B cell (primary cell): Measurements from ENCODE around the gene ADAMTS8. TPM values are rescaled to one million over a fixed set of nuclear protein-coding genes. Genes with fewer than 3 reads are reported as not detected.

Source experiments
- ATAC-seq: fragments of 200-7000 bp; cut with Tn5 transposase; one replicate; pipeline ENCODE4 v1.10.0; 2021; ENCODE audit warnings: low read depth, mild to moderate bottlenecking, moderate number of reproducible peaks, moderate library complexity
- CTCF ChIA-PET: fragments of 350-600 bp; sonication (Branson Sonifier 250); formaldehyde crosslinking; loops from one replicate; lab custom pipeline; 2021; ENCODE audit warnings: antibody characterized with exemption, inconsistent platforms; lab: Charles Lee
- POLR2A ChIA-PET: fragments of 350-600 bp; sonication (Branson Sonifier 250); formaldehyde crosslinking; loops from one replicate; lab custom pipeline; 2021; ENCODE audit warnings: antibody characterized with exemption; lab: Charles Lee
- DNase-seq: peaks from one replicate; pipeline ENCODE4 v3.0.0; 2013
- H2AFZ ChIP-seq: 2 replicates; pipeline ENCODE4 v1.6.1; 2012; ENCODE audit warnings: mild to moderate bottlenecking, low read depth, low read length; ENCODE audit not compliant: insufficient read depth, poor library complexity, severe bottlenecking
- H3K27ac ChIP-seq, 2 donors: 1 replicate in 1 of 2; 2 replicates in 1 of 2; pipeline ENCODE4 v1.5.1; 2012 to 2013; ENCODE audit warnings: low read length in 2 of 2, mild to moderate bottlenecking in 2 of 2, moderate library complexity in 1 of 2
- H3K27me3 ChIP-seq, 4 experiments: fragments of 200-600 bp in 1 of 4; sonication (generic) in 1 of 4; replicated peaks in 1 of 4; 1 replicate in 2 of 4; 2 replicates in 2 of 4; pipeline versions ENCODE4 v1.6.1 to v1.7.0; 2013 to 2016; ENCODE audit warnings: low read length in 3 of 4, mild to moderate bottlenecking in 2 of 4, mixed read lengths in 1 of 4, moderate library complexity in 1 of 4; ENCODE audit not compliant: insufficient read depth in 4 of 4, control insufficient read depth in 3 of 4; ENCODE audit errors: control extremely low read depth in 1 of 4
- H3K36me3 ChIP-seq, 2 experiments: replicated peaks in 1 of 2; 1 replicate in 1 of 2; 2 replicates in 1 of 2; pipeline versions ENCODE4 v1.6.1 to v1.7.1; 2013; ENCODE audit warnings: low read length in 1 of 2; ENCODE audit not compliant: insufficient read depth in 2 of 2, control insufficient read depth in 1 of 2; ENCODE audit errors: control extremely low read depth in 1 of 2, extremely low read depth in 1 of 2
- H3K4me1 ChIP-seq, 2 donors: fragments of 200-600 bp in 1 of 2; sonication (generic) in 1 of 2; 1 replicate in 1 of 2; 2 replicates in 1 of 2; pipeline versions ENCODE4 v1.5.1 to v1.6.1; 2013 to 2017; ENCODE audit warnings: low read length in 2 of 2; ENCODE audit not compliant: control insufficient read depth in 2 of 2, insufficient read depth in 2 of 2
- H3K4me2 ChIP-seq: replicated peaks from 2 replicates; pipeline ENCODE3; 2012; ENCODE audit warnings: mild to moderate bottlenecking, low read depth, low read length; ENCODE audit not compliant: poor library complexity, severe bottlenecking
- H3K4me3 ChIP-seq, 5 experiments: fragments of 200-600 bp in 1 of 5; sonication (generic) in 1 of 5; 1 replicate in 3 of 5; 2 replicates in 2 of 5; pipeline versions ENCODE4 v1.5.1 to v1.7.0; 2011 to 2016; ENCODE audit warnings: low read length in 4 of 5, mild to moderate bottlenecking in 4 of 5, low read depth in 2 of 5, control low read depth in 1 of 5, moderate library complexity in 1 of 5; ENCODE audit not compliant: insufficient read depth in 1 of 5; ENCODE audit errors: control extremely low read depth in 1 of 5, extremely low read depth in 1 of 5
- H3K79me2 ChIP-seq: fragments of 200-600 bp; sonication (generic); one replicate; pipeline ENCODE4 v1.6.0; 2016; ENCODE audit warnings: low read length; ENCODE audit not compliant: control insufficient read depth, insufficient read depth
- H3K9ac ChIP-seq: fragments of 200-600 bp; sonication (generic); 2 replicates; pipeline ENCODE4 v1.6.1; 2017; ENCODE audit warnings: mild to moderate bottlenecking, low read length, moderate library complexity
- H3K9me3 ChIP-seq, 3 donors: one replicate each; pipeline versions ENCODE4 v1.6.1 to v1.7.1; 2013; ENCODE audit warnings: low read length in 2 of 3; ENCODE audit not compliant: control insufficient read depth in 2 of 3, insufficient read depth in 1 of 3; ENCODE audit errors: control extremely low read depth in 1 of 3
- H4K20me1 ChIP-seq: 2 replicates; pipeline ENCODE4 v1.6.0; 2012; ENCODE audit warnings: mild to moderate bottlenecking, low read length; ENCODE audit not compliant: insufficient read depth, control insufficient read depth, poor library complexity, severe bottlenecking
- H3K27ac Mint-ChIP-seq: one replicate; pipeline ENCODE4 v1.8.0; 2021; ENCODE audit warnings: mixed read lengths
- H3K27me3 Mint-ChIP-seq: one replicate; pipeline ENCODE4 v1.8.0; 2021; ENCODE audit warnings: mixed read lengths
- H3K4me1 Mint-ChIP-seq: one replicate; pipeline ENCODE4 v1.8.0; 2021; ENCODE audit warnings: mixed read lengths
- H3K4me3 Mint-ChIP-seq: one replicate; pipeline ENCODE4 v1.8.0; 2021; ENCODE audit warnings: mixed read lengths
- H3K9me3 Mint-ChIP-seq: one replicate; pipeline ENCODE4 v1.8.0; 2022; ENCODE audit warnings: mixed read lengths; ENCODE audit not compliant: insufficient read depth
- EZH2 ChIP-seq: IDR thresholded peaks from 2 replicates; pipeline ENCODE4 v1.6.1; 2012; ENCODE audit warnings: borderline replicate concordance, low read depth, mild to moderate bottlenecking, moderate library complexity, low read length; ENCODE audit not compliant: insufficient read depth, poor library complexity, severe bottlenecking
- WGBS: methylation state at CpG from one replicate; pipeline ENCODE4 v1.1.5; 2013; ENCODE audit warnings: missing lambda C conversion rate; ENCODE audit not compliant: insufficient coverage; 5-methylcytosine and 5-hydroxymethylcytosine counted together
- intact Hi-C: fragments of 100-400 bp; cut with micrococcal nuclease; formaldehyde crosslinking; loops from one replicate; pipeline ENCODE4 v1.10.0; 2022
- polyA plus RNA-seq: library from polyadenylated mRNA; depleted of rRNA; stranded (reverse); fragments of >200 nt; gene quantifications from 2 replicates; pipeline ENCODE4 v1.2.3, GENCODE V29; 2012
- total RNA-seq, 2 donors: library from RNA; stranded (reverse); fragments of 120-200 nt in 1 of 2; gene quantifications; 1 replicate in 1 of 2; 2 replicates in 1 of 2; pipeline versions ENCODE4 v1.2.3 to v1.2.4, GENCODE V29; 2013 to 2022
- TF ChIP-seq, protein P1 (sequence below): fragments of 200-600 bp; IDR thresholded peaks from one replicate; pipeline ENCODE4 v1.8.0; 2022; ENCODE audit warnings: antibody characterized with exemption, mild to moderate bottlenecking

Gene ADAMTS8
- total and polyA plus RNA-seq, 2 donors (not counting 1 experiment from before 2014, with no cell fraction given) = not detected

DNA sequence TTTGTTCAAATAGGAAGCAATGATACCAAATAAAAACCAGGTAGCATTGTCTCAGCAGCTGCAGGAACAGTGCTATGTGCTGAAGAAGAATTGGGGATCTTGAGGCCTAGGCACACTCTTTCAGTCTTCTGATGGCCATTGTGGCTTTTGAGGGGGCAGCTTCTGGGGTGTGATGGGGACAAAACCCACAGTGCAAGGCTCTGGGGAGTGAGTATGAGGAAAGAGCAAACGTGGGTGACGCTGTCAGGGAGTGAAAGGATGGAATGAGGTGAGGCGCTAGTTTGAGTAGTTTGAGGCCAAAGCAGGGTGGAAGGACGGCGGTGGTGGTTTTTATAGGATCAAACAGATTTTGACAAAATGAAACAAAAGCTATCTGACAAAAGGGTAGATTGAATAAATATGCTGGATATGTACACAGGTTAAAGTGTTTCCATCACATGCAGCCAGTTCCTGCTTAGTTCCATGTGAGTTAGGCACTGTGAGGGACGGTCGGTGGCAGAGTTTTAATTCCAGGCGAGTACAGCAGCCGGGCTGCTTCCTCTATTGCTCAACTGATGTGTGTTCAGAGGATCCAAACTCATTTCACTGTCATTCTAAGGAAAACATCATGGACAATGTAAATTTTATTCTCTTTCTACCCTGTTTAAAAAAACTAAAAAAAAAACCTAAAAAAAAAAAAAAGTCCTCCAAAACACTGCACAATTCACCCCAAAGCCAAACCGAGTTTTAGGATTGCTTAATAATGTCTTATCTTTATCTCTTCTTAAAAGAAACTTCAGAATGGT, 38.9 kb upstream of the ADAMTS8 start:
- Histone ChIP-seq H3K4me1 (no peaks in the 10 kb centered on the region), H3K9ac (no peak overlapping the region), H3K36me3 (no peaks in the 10 kb centered on the region), H3K4me3 (no peak overlapping the region), H4K20me1 (no peaks in the 10 kb centered on the region), H3K27me3 (no peaks in the 10 kb centered on the region), H3K9me3 (no peaks in the 10 kb centered on the region), H3K27ac (no peak overlapping the region), H3K4me2 (no peak overlapping the region), H3K79me2 (no peaks in the 10 kb centered on the region), H2AFZ (no peak overlapping the region)
- no peaks in the 10 kb centered on the region for H3K9me3 Mint-ChIP-seq
- intact Hi-C loops = no loop called here
- ChIA-PET CTCF (no interaction called here), POLR2A (no interaction called here)
- ATAC-seq (no peak), DNase-seq (no peak)
- H3K4me3 Mint-ChIP-seq = no peak overlapping the region
- peaks cover 4% of the 10 kb centered on the region for H3K27me3 Mint-ChIP-seq
- TF ChIP-seq EZH2 = no peak
- TF ChIP-seq, protein P1, sequence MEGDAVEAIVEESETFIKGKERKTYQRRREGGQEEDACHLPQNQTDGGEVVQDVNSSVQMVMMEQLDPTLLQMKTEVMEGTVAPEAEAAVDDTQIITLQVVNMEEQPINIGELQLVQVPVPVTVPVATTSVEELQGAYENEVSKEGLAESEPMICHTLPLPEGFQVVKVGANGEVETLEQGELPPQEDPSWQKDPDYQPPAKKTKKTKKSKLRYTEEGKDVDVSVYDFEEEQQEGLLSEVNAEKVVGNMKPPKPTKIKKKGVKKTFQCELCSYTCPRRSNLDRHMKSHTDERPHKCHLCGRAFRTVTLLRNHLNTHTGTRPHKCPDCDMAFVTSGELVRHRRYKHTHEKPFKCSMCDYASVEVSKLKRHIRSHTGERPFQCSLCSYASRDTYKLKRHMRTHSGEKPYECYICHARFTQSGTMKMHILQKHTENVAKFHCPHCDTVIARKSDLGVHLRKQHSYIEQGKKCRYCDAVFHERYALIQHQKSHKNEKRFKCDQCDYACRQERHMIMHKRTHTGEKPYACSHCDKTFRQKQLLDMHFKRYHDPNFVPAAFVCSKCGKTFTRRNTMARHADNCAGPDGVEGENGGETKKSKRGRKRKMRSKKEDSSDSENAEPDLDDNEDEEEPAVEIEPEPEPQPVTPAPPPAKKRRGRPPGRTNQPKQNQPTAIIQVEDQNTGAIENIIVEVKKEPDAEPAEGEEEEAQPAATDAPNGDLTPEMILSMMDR = no peak
- no peaks in the 10 kb centered on the region for H3K4me1 Mint-ChIP-seq
- H3K27ac Mint-ChIP-seq = no peak overlapping the region
- 91% methylated on average over 9 of the region's 10 CpGs for WGBS

DNA sequence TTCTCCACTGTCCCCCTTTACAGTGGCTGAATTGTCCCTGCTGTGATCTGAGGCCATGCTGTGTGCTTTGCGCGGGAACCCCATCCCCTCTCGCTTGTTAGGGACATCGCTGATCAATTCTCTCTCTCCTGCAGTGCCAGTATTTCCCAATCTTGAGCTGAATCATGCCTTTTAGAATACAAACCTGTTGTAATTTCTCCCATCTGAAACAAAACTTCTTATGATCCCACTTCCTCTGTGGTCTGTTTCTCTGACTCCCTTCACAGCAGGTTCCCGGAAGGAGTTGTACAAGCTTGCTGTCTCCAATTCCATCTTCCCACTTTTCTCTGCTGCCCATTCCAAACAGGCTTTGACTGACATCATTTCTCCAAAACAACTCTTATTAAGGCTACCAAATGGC, 36.9 kb upstream of the ADAMTS8 start:
- intact Hi-C loops = no loop called here
- no peak for DNase-seq
- ChIA-PET CTCF (no interaction called here), POLR2A (no interaction called here)
- H3K9ac ChIP-seq = no peak overlapping the region
- H3K36me3 ChIP-seq = no peaks in the 10 kb centered on the region
- H4K20me1 ChIP-seq = no peaks in the 10 kb centered on the region
- TF ChIP-seq, protein P1 = no peak
- TF ChIP-seq EZH2 = no peak
- Mint-ChIP-seq H3K4me3 (no peak overlapping the region), H3K27me3 (peaks cover 4% of the 10 kb centered on the region), H3K27ac (no peak overlapping the region), H3K4me1 (no peaks in the 10 kb centered on the region), H3K9me3 (no peaks in the 10 kb centered on the region)
- no peak overlapping the region for H3K4me2 ChIP-seq
- no peak overlapping the region for H3K4me3 ChIP-seq
- no peaks in the 10 kb centered on the region for H3K4me1 ChIP-seq
- H3K9me3 ChIP-seq = no peaks in the 10 kb centered on the region
- no peak overlapping the region for H2AFZ ChIP-seq
- no peaks in the 10 kb centered on the region for H3K27me3 ChIP-seq
- no peaks in the 10 kb centered on the region for H3K79me2 ChIP-seq
- H3K27ac ChIP-seq = no peak overlapping the region
- no peak for ATAC-seq
- WGBS = 97% methylated on average over 5 of the region's 5 CpGs
